GM20000 (cell line): ENCODE results near the gene PCED1A.

Experiments
- DNase-seq: peaks from one replicate; pipeline ENCODE4 v3.0.0; 2012; ENCODE audit warnings: low spot score
- TF ChIP-seq, protein P1 (sequence below): IDR thresholded peaks from 2 replicates; pipeline ENCODE4 v1.5.1; 2012; ENCODE audit warnings: mild to moderate bottlenecking, control low read depth; ENCODE audit errors: extremely low read depth, missing control alignments

Gene PCED1A, protein sequence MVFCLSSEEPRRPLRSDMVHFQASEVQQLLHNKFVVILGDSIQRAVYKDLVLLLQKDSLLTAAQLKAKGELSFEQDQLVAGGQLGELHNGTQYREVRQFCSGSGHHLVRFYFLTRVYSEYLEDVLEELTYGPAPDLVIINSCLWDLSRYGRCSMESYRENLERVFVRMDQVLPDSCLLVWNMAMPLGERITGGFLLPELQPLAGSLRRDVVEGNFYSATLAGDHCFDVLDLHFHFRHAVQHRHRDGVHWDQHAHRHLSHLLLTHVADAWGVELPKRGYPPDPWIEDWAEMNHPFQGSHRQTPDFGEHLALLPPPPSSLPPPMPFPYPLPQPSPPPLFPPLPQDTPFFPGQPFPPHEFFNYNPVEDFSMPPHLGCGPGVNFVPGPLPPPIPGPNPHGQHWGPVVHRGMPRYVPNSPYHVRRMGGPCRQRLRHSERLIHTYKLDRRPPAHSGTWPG

DNA sequence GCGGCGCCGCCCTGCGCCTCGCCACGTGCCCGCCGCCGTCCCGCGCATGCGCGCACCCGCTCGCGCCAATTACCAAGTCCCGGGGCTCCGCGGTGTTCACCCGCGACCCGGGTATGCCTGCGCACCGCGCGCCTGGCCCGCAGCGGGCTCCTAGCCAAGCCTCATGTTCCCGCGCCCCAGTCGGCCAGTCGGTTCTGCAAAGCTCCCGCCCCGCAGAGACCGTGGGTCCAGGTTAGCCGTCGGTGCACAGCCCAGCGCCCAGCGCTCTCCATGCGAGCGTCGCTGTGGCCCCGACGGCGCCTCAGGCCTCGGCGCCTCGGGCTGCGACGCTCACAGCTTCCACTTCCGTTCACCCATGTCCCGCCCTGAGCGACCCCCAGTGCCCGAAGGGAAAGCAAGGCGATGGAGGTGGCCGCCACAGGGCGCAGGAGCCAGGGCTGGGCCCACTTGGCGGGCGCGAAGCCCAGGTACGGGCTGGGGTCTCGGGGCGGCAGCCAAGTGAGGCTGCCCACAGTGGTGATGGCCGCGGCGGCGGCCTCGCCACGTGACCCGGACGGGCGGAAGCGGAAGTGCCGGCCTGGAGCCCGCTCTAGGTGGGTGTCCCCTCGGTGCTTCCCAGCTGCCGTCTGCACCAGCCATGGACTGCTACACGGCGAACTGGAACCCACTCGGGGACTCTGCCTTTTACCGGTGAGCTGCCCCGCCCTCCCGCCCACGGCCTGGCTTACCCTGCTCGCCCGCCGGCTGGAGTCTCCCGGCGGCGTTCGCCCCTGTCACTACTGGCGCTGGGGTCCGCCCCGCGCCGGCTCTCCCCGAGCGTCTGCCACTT is at the start of gene PCED1A, which contains the start of gene VPS16:
PCED1A (minus strand) TSS at position 518 of the 829 bp plus-strand sequence. CDS start 743 bp downstream, outside the sequence.
VPS16 (plus strand) TSS at position 608 of the 829 bp plus-strand sequence; CDS start at position 638, 30 bp downstream.
- TF ChIP-seq, protein P1, sequence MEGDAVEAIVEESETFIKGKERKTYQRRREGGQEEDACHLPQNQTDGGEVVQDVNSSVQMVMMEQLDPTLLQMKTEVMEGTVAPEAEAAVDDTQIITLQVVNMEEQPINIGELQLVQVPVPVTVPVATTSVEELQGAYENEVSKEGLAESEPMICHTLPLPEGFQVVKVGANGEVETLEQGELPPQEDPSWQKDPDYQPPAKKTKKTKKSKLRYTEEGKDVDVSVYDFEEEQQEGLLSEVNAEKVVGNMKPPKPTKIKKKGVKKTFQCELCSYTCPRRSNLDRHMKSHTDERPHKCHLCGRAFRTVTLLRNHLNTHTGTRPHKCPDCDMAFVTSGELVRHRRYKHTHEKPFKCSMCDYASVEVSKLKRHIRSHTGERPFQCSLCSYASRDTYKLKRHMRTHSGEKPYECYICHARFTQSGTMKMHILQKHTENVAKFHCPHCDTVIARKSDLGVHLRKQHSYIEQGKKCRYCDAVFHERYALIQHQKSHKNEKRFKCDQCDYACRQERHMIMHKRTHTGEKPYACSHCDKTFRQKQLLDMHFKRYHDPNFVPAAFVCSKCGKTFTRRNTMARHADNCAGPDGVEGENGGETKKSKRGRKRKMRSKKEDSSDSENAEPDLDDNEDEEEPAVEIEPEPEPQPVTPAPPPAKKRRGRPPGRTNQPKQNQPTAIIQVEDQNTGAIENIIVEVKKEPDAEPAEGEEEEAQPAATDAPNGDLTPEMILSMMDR: no peak
- DNase-seq: peak; percentile 99

DNA sequence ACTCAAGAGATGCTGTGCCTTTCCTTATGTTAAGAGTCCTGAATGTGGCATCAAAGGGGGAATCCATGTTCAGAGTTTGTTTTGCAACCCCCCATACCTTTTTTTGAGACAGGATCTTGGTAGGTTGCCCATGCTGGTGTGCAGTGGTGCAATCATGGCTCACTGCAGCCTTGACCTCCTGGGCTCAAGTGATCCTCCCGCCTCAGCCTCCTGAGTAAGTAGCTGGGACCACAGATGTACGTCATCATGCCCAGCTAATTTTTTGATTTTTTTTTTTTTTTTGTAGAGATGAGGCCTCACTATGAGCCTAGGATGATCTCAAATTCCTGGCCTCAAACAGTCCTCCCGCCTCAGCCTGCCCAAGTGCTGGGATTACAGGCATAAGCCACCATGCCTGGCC is 49.3 kb upstream of the PCED1A start:
- no peak for DNase-seq
- TF ChIP-seq, protein P1: no peak

DNA sequence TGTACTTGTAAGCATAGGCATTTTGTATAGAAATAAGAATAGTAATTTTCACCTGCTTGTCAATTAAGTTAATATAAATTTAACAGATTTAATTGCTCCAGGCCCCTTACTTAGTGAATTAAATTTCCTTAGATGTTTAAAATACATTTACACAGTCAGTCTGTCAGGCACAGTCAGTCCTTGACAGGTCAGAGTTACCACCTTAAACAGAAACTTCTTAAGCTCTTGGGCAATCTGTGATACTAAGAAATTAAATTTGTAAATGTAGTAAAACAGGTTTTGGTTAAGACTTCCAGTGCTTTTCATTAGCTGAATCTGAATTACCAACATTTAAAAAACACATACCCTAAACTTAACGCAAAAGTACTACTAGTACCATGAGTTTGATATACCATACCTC is 48.8 kb upstream of the PCED1A start:
- no peak for DNase-seq
- TF ChIP-seq, protein P1: no peak

DNA sequence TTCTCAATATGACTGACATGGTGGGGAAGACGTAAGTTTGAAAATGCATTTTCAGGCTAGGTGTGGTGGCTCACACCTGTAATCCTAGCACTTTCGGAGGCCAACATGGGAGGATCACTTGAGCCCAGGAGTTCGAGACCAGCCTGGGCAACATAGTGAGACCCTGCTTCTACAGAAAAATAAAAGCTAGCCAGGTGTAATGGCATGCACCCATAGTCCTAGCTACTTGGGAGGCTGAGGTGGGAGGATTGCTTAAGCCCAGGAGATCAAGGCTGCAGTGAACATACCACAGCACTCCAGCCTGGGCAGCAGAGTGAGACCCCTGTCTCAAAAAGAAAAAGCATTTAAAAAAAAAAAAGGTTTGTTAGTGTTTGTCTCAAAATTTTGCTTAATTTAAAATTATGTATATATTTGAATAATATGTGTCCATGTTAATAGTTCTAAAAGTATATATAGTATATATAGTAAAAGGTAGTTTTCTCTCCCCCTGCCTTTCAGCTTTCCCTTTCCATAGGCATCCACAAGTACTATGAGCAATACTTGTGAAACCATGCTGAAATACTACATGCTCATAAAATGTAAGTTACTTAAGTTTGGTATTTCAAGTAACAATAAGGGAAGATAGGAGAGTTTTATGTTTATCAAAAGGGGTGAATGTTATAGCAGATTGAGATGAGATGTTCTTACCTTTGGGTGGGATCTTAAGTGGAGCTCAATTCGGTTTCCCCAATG is 47.9 kb upstream of the PCED1A start:
- DNase-seq: no peak
- TF ChIP-seq, protein P1: no peak

DNA sequence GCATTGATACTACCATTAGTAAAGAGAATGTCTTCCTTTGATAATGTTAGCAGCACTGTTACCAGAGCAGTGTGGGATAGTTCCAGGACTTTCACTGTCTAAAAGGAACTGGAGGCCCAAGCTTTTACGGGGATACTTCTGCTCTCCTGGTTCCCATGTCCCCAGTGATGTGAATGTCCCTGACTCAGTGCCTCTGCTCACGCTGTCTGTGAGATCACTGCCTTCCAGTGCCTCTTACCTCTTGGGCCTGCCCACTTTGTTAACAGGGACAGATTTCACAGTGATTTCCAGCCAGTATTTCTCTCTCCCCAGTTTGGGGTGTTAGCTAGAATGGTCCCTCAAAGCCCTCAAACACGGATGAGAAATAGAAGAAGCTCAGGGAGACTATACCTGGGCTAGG is 47.3 kb upstream of the PCED1A start:
- TF ChIP-seq, protein P1: no peak
- no peak for DNase-seq

DNA sequence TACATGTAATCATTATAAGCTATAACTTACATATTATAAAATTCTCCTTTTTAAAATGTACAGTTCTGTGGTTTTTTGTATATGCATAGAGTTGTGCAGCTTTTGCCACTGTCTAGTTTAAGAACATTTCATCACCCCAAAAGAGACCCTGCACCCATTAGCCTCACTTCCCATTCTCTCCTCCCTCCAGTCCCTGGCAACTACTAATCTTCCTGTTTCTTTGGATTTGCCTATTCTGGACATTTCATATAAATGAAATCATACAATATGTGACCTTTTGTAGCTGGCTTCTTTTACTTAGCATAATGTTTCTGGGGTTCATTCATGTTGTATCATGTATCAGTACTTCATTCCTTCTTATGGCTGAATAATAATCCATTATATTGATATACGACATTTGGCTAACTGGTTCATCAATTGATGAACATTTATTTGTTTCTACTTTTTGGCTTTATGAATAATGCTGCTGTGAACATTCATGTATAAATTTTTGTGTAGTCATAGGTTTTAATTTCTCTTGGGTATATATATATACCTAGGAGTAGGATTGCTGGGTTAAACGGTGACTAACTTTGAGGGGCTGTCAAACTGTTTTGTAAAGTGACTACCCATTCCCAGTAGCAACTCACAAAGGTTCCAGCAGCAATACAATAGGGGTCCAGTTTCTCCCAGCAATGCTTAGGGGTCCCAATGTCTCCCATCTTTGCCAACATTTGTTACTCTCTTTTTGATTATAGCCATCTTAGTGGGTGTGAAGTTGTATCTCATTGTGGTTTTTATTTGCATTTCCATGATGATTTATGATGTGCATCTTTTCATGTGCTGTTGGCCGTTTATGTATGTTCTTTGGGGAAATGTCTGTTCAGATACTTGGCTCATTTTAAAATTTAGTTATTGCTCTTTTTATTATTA is 43.5 kb upstream of the PCED1A start:
- no peak for DNase-seq
- TF ChIP-seq, protein P1: no peak
